Measurements from ENCODE around the gene OR56A3.

DNA sequence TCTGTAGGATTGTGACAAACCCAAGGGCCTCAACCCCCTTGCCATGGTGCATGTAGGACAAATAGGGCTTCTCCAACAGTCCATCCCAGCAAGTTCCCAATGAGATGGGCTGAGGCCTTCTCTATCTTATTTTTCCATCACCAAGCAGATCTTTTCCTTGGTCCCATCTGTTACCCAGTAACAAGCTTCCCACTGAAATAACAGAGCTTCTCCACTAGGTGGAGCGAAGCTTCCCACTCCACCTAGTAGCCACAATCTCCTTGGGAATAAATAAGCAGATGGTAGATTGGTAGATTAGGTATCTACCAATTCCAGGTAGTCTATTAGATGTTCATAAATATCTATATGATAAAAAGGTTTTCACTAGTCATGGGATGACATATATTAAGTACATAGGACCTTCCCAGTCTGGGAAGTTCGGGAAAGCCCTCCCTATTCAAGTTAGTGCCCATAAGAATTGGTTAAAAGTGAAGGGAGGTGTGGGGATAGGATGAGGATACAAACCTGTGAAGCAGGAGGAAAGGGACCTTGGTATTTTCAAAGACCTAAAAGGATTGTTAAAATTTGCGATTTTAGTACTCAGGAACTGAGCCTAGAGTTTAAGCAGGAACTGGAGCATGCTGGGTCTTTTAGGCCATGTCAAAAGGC, 50.7 kb downstream of the OR56A3 start:
- TF ChIP-seq PATZ1 (CRISPR knock-in tag; IDR thresholded peaks at IDR 0.05; ENCODE audit: borderline replicate concordance) (no peak), CSRNP3 (CRISPR knock-in tag; IDR thresholded peaks at IDR 0.05) (no peak), SNAI2 (CRISPR knock-in tag; IDR thresholded peaks at IDR 0.05) (no peak), ZFP30 (CRISPR knock-in tag; IDR thresholded peaks at IDR 0.05) (no peak), TCF4 (CRISPR knock-in tag; IDR thresholded peaks at IDR 0.05; ENCODE audit: borderline replicate concordance) (no peak), BACH2 (CRISPR knock-in tag; IDR thresholded peaks at IDR 0.05; ENCODE audit: borderline replicate concordance) (no peak), PPARA (CRISPR knock-in tag; IDR thresholded peaks at IDR 0.05; ENCODE audit: borderline replicate concordance) (no peak), ISL1 (CRISPR knock-in tag; IDR thresholded peaks at IDR 0.05) (no peak), GLIS3 (CRISPR knock-in tag; IDR thresholded peaks at IDR 0.05) (no peak), OSR1 (CRISPR knock-in tag; IDR thresholded peaks at IDR 0.05) (no peak), ZFP3 (CRISPR knock-in tag; IDR thresholded peaks at IDR 0.05) (no peak), ZNF565 (CRISPR knock-in tag; conservative IDR thresholded peaks at IDR 0.05; ENCODE audit: low read depth) (no peak)
- TF ChIP-seq, protein P1, sequence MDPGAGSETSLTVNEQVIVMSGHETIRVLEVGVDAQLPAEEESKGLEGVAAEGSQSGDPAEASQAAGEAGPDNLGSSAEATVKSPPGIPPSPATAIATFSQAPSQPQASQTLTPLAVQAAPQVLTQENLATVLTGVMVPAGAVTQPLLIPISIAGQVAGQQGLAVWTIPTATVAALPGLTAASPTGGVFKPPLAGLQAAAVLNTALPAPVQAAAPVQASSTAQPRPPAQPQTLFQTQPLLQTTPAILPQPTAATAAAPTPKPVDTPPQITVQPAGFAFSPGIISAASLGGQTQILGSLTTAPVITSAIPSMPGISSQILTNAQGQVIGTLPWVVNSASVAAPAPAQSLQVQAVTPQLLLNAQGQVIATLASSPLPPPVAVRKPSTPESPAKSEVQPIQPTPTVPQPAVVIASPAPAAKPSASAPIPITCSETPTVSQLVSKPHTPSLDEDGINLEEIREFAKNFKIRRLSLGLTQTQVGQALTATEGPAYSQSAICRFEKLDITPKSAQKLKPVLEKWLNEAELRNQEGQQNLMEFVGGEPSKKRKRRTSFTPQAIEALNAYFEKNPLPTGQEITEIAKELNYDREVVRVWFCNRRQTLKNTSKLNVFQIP (CRISPR knock-in tag; IDR thresholded peaks at IDR 0.05; ENCODE audit: borderline replicate concordance, low read depth), result no peak
- TF ChIP-seq, protein P2, sequence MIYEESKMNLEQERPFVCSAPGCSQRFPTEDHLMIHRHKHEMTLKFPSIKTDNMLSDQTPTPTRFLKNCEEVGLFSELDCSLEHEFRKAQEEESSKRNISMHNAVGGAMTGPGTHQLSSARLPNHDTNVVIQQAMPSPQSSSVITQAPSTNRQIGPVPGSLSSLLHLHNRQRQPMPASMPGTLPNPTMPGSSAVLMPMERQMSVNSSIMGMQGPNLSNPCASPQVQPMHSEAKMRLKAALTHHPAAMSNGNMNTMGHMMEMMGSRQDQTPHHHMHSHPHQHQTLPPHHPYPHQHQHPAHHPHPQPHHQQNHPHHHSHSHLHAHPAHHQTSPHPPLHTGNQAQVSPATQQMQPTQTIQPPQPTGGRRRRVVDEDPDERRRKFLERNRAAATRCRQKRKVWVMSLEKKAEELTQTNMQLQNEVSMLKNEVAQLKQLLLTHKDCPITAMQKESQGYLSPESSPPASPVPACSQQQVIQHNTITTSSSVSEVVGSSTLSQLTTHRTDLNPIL (CRISPR knock-in tag; IDR thresholded peaks at IDR 0.05; ENCODE audit: low read depth), result no peak

Data from SK-N-SH treated with all-trans-retinoic acid at 6 μM for 48 hours (cell line).